ENCODE results near the gene ADGRA1.

ADGRA1 gene

DNA sequence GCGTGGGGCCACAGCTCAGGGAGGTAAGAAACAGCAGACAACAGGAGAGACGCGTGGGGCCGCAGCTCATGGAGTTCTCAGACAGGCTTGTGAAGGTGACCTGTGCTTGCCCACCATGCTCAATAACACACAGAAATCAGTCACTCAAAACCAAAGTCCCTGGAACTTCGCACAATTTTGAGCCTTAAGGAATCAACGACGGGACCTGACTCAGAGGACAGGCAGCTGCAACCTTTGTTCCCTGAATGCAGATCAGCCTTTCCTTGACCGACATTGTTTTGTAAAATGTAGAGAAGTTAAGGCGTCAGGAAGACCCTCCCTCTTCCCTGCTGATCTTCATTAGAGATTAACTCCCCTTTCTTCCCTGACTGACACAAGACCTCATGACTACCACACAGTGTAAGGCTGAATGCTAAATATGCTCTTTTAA, 63.8 kb downstream of the ADGRA1 start:
- no peak for TF ChIP-seq EZH2phosphoT487 (conservative IDR thresholded peaks at IDR 0.05; ENCODE audit: low read length)
- TF ChIP-seq, protein P1, sequence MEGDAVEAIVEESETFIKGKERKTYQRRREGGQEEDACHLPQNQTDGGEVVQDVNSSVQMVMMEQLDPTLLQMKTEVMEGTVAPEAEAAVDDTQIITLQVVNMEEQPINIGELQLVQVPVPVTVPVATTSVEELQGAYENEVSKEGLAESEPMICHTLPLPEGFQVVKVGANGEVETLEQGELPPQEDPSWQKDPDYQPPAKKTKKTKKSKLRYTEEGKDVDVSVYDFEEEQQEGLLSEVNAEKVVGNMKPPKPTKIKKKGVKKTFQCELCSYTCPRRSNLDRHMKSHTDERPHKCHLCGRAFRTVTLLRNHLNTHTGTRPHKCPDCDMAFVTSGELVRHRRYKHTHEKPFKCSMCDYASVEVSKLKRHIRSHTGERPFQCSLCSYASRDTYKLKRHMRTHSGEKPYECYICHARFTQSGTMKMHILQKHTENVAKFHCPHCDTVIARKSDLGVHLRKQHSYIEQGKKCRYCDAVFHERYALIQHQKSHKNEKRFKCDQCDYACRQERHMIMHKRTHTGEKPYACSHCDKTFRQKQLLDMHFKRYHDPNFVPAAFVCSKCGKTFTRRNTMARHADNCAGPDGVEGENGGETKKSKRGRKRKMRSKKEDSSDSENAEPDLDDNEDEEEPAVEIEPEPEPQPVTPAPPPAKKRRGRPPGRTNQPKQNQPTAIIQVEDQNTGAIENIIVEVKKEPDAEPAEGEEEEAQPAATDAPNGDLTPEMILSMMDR (IDR thresholded peaks at IDR 0.05; ENCODE audit: insufficient read depth, low read length, poor library complexity, severe bottlenecking), result no peak
- no peak overlapping the region for H3K9ac ChIP-seq (ENCODE audit: low read length)
- H2AFZ ChIP-seq (ENCODE audit: low read depth, low read length, severe bottlenecking), result no peak overlapping the region
- no peaks in the 10 kb centered on the region for H3F3A ChIP-seq (ENCODE audit: insufficient read depth)
- H3K4me2 ChIP-seq (ENCODE audit: low read depth, low read length, poor library complexity, severe bottlenecking), result no peak overlapping the region
- no peak overlapping the region for H3K4me3 ChIP-seq (ENCODE audit: insufficient read depth, low read length, poor library complexity, severe bottlenecking)
- no peaks in the 10 kb centered on the region for H3K36me3 ChIP-seq (ENCODE audit: low read length)
- no peaks in the 10 kb centered on the region for H3K79me2 ChIP-seq (ENCODE audit: insufficient read depth, low read length)
- H3K9me3 ChIP-seq (ENCODE audit: insufficient read depth, low read length), result no peaks in the 10 kb centered on the region
- no peaks in the 10 kb centered on the region for H3K27me3 ChIP-seq (ENCODE audit: low read length)
- H4K20me1 ChIP-seq (ENCODE audit: low read depth, low read length), result no peaks in the 10 kb centered on the region
- no peak overlapping the region for H3K27ac ChIP-seq (ENCODE audit: low read depth, low read length)
- H3K9me2 ChIP-seq (replicated peaks; ENCODE audit: insufficient read depth, low read length), result no peaks in the 10 kb centered on the region

DNA sequence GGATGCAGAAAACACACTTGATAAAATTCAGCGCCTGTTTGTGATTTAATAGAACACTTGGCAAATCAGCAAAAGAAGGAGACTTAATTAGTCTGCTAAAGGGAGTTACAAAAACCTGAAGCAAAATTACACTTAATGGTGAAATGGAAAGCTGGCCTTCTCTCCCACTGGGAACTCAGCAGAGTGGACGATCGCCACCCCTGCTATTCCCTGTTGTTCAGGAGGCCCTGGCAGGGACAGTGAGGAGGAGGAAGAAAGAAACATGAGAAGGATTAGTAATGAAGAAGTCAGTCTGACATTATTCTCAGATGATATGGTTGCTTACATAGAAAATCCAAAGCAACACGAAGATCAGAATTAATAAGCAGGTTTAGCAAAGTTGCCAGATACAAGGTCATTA, 66.7 kb downstream of the ADGRA1 start:
- TF ChIP-seq, protein P1 (IDR thresholded peaks at IDR 0.05; ENCODE audit: insufficient read depth, low read length, poor library complexity, severe bottlenecking), result no peak
- TF ChIP-seq EZH2phosphoT487 (conservative IDR thresholded peaks at IDR 0.05; ENCODE audit: low read length), result no peak
- no peaks in the 10 kb centered on the region for H3K9me3 ChIP-seq (ENCODE audit: insufficient read depth, low read length)
- H4K20me1 ChIP-seq (ENCODE audit: low read depth, low read length), result no peaks in the 10 kb centered on the region
- H3K9me2 ChIP-seq (replicated peaks; ENCODE audit: insufficient read depth, low read length), result no peaks in the 10 kb centered on the region
- H3K79me2 ChIP-seq (ENCODE audit: insufficient read depth, low read length), result no peaks in the 10 kb centered on the region
- H3K36me3 ChIP-seq (ENCODE audit: low read length), result no peaks in the 10 kb centered on the region
- no peak overlapping the region for H3K27ac ChIP-seq (ENCODE audit: low read depth, low read length)
- no peaks in the 10 kb centered on the region for H3K27me3 ChIP-seq (ENCODE audit: low read length)
- H3K4me2 ChIP-seq (ENCODE audit: low read depth, low read length, poor library complexity, severe bottlenecking), result no peak overlapping the region
- no peak overlapping the region for H2AFZ ChIP-seq (ENCODE audit: low read depth, low read length, severe bottlenecking)
- no peak overlapping the region for H3K4me3 ChIP-seq (ENCODE audit: insufficient read depth, low read length, poor library complexity, severe bottlenecking)
- H3K9ac ChIP-seq (ENCODE audit: low read length), result no peak overlapping the region
- no peaks in the 10 kb centered on the region for H3F3A ChIP-seq (ENCODE audit: insufficient read depth)

DNA sequence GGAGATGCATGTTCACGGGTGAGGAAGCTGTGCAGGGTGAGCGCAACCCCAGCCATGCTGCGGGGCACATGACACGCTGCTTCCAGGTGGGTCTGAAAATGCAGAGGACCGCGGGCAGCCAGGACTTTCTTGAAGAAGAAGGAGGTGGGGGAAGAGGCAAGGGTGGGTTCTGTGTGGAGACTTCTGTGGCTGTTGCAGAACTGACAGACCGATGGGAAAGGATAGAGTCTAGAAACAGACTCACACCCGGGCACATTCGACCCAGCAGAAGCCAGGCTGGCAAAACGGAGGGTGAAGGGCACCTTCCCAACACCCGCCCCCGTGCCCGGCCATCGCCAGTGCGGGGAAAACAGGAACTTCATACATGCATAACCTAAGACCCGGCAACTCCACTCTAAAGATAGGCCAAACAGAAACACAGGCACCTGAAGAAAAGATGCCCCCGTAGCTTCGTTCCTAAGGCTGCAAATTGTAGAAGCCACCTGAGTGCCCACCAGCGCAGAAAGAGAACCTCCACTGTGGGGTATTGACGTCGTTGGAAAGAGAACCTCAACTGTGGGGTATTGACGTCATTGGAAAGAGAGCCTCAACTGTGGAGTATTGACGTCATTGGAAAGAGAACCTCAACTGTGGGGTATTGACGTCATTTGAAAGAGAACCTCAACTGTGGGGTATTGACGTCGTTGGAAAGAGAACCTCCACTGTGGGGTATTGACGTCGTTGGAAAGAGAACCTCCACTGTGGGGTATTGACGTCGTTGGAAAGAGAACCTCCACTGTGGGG, 67.5 kb downstream of the ADGRA1 start:
- H3K9me3 ChIP-seq (ENCODE audit: insufficient read depth, low read length), result no peaks in the 10 kb centered on the region
- H3F3A ChIP-seq (ENCODE audit: insufficient read depth), result no peaks in the 10 kb centered on the region
- no peak overlapping the region for H3K4me3 ChIP-seq (ENCODE audit: insufficient read depth, low read length, poor library complexity, severe bottlenecking)
- no peaks in the 10 kb centered on the region for H3K36me3 ChIP-seq (ENCODE audit: low read length)
- H4K20me1 ChIP-seq (ENCODE audit: low read depth, low read length), result no peaks in the 10 kb centered on the region
- no peaks in the 10 kb centered on the region for H3K27me3 ChIP-seq (ENCODE audit: low read length)
- no peaks in the 10 kb centered on the region for H3K79me2 ChIP-seq (ENCODE audit: insufficient read depth, low read length)
- H3K4me2 ChIP-seq (ENCODE audit: low read depth, low read length, poor library complexity, severe bottlenecking), result no peak overlapping the region
- H3K9ac ChIP-seq (ENCODE audit: low read length), result no peak overlapping the region
- no peak for TF ChIP-seq EZH2phosphoT487 (conservative IDR thresholded peaks at IDR 0.05; ENCODE audit: low read length)
- TF ChIP-seq, protein P1 (IDR thresholded peaks at IDR 0.05; ENCODE audit: insufficient read depth, low read length, poor library complexity, severe bottlenecking), result no peak
- no peak overlapping the region for H2AFZ ChIP-seq (ENCODE audit: low read depth, low read length, severe bottlenecking)
- H3K9me2 ChIP-seq (replicated peaks; ENCODE audit: insufficient read depth, low read length), result no peaks in the 10 kb centered on the region
- no peak overlapping the region for H3K27ac ChIP-seq (ENCODE audit: low read depth, low read length)
